K562 (cell line): ENCODE data around the gene HMGA1. TPM values are rescaled to one million over a fixed set of nuclear protein-coding genes. Genes with fewer than 3 reads are reported as not detected.

Source experiments
- BHLHE40 ChIP-seq: IDR thresholded peaks from 2 replicates; pipeline ENCODE4 v1.6.1; 2011; ENCODE audit warnings: low read length, improper control_type of control experiment
- CBX5 ChIP-seq: IDR thresholded peaks from 2 replicates; pipeline ENCODE4 v1.6.1; 2014; ENCODE audit warnings: low read depth, borderline replicate concordance
- CREM ChIP-seq: IDR thresholded peaks from 2 replicates; pipeline ENCODE4 v1.6.1; 2014; ENCODE audit warnings: antibody characterized with exemption, low read depth
- CXXC5 ChIP-seq: fragments of 250-450 bp; sonication (Bioruptor Pico); IDR thresholded peaks from 2 replicates; pipeline ENCODE4 v1.8.0; 2022; ENCODE audit warnings: inconsistent platforms, mild to moderate bottlenecking, moderate library complexity
- FOSL1 ChIP-seq: fragments of 200-800 bp; sonication (Bioruptor generic); conservative IDR thresholded peaks from 2 replicates; pipeline ENCODE4 v1.6.1; 2016; ENCODE audit warnings: missing genetic modification characterization, missing compliant biosample characterization
- FOXK2 ChIP-seq, 2 experiments: fragments of 450-650 bp; IDR thresholded peaks in 1 of 2; conservative IDR thresholded peaks in 1 of 2; 2 replicates each; pipeline ENCODE4 v1.6.1; 2016; ENCODE audit warnings: low read depth in 2 of 2, mild to moderate bottlenecking in 1 of 2
- GATAD2B ChIP-seq: fragments of 450-650 bp; IDR thresholded peaks from 2 replicates; pipeline ENCODE4 v1.6.1; 2017; ENCODE audit warnings: mild to moderate bottlenecking, borderline replicate concordance
- HDAC3 ChIP-seq: fragments of 450-650 bp; IDR thresholded peaks from 2 replicates; pipeline ENCODE4 v1.6.1; 2018; ENCODE audit warnings: borderline replicate concordance, mild to moderate bottlenecking, moderate library complexity; ENCODE audit not compliant: partially characterized antibody
- NFIX ChIP-seq: fragments of 250-450 bp; sonication (Bioruptor Pico); IDR thresholded peaks from 2 replicates; pipeline ENCODE4 v1.4.0; 2020; ENCODE audit warnings: low read depth, mild to moderate bottlenecking, moderate library complexity
- NR2F6 ChIP-seq: fragments of 450-650 bp; formaldehyde crosslinking; IDR thresholded peaks from 2 replicates; pipeline ENCODE4 v1.4.0; 2020; ENCODE audit warnings: mild to moderate bottlenecking
- NR4A1 ChIP-seq, 2 experiments: fragments of 250-450 bp in 1 of 2; fragments of 450-650 bp in 1 of 2; sonication (Bioruptor Pico) in 1 of 2; IDR thresholded peaks; 2 replicates each; pipeline versions ENCODE4 v1.4.0 to v1.6.1; 2016 to 2020; ENCODE audit warnings: mild to moderate bottlenecking in 2 of 2, missing compliant biosample characterization in 1 of 2, missing genetic modification characterization in 1 of 2, moderate library complexity in 1 of 2
- NRF1 ChIP-seq, 2 experiments: fragments of 450-650 bp; IDR thresholded peaks in 1 of 2; conservative IDR thresholded peaks in 1 of 2; 2 replicates each; pipeline ENCODE4 v1.6.1; 2014; ENCODE audit warnings: mild to moderate bottlenecking in 2 of 2
- TCF7 ChIP-seq: sonication (generic); IDR thresholded peaks from 2 replicates; pipeline ENCODE4 v1.6.1; 2016; ENCODE audit warnings: antibody characterized with exemption, borderline replicate concordance
- ZNF384 ChIP-seq: IDR thresholded peaks from 2 replicates; pipeline ENCODE4 v1.6.1; 2012; ENCODE audit warnings: low read depth, low read length, improper control_type of control experiment
- polyA plus RNA-seq, 8 experiments: library from polyadenylated mRNA; depleted of rRNA in 4 of 8; stranded (reverse) in 5 of 8; unstranded in 3 of 8; fragments of >200 nt; fragmentation: Nextera tagmentation in 2 of 8; fragmentation: Illumina TruSeq in 1 of 8; extraction: Ambion mirVana in 2 of 8; extraction: Trizol in 1 of 8; gene quantifications; 2 replicates each; pipeline versions ENCODE4 v1.2.1 to v1.2.3, GENCODE V29; 2011 to 2014; ENCODE audit warnings: inconsistent platforms in 1 of 8, missing spikeins in 1 of 8
- total RNA-seq, 7 experiments: library from RNA; depleted of rRNA in 6 of 7; stranded (reverse); fragments of >200 nt in 6 of 7; fragmentation: Illumina TruSeq in 2 of 7; extraction: Trizol in 2 of 7; gene quantifications; 2 replicates each; pipeline versions ENCODE4 v1.2.1 to v1.2.3, GENCODE V29; 2011 to 2021; ENCODE audit warnings: low replicate concordance in 1 of 7
- TF ChIP-seq, protein P1 (sequence below), 2 experiments: fragments of 250-450 bp in 1 of 2; fragments of 450-650 bp in 1 of 2; sonication (Bioruptor Pico) in 1 of 2; IDR thresholded peaks; 2 replicates each; pipeline versions ENCODE4 v1.6.1 to v1.8.0; 2016 to 2021; ENCODE audit warnings: mild to moderate bottlenecking in 2 of 2, moderate library complexity in 2 of 2, missing compliant biosample characterization in 1 of 2, missing genetic modification characterization in 1 of 2
- TF ChIP-seq, protein P2 (sequence below): fragments of 450-650 bp; IDR thresholded peaks from 2 replicates; pipeline ENCODE4 v1.6.1; 2016
- TF ChIP-seq, protein P3 (sequence below), 2 experiments: fragments of 200-800 bp in 1 of 2; sonication (Bioruptor generic) in 1 of 2; sonication (generic) in 1 of 2; formaldehyde crosslinking in 1 of 2; IDR thresholded peaks in 1 of 2; conservative IDR thresholded peaks in 1 of 2; 2 replicates each; pipeline versions ENCODE4 v1.5.0 to v1.6.1; 2016 to 2020; ENCODE audit warnings: missing compliant biosample characterization in 1 of 2, missing genetic modification characterization in 1 of 2, missing genetic modification reagents in 1 of 2
- TF ChIP-seq, protein P4 (sequence below): sonication (generic); formaldehyde crosslinking; IDR thresholded peaks from 2 replicates; pipeline ENCODE4 v1.8.1; 2023; ENCODE audit warnings: missing genetic modification reagents, mild to moderate bottlenecking, borderline replicate concordance

HMGA1 gene
- total and polyA plus RNA-seq, 9 of the 15 experiments (the other 6 are each of a cell fraction or from before 2014, with no cell fraction given): 27.8 to 1,947 (median 594) TPM

DNA sequence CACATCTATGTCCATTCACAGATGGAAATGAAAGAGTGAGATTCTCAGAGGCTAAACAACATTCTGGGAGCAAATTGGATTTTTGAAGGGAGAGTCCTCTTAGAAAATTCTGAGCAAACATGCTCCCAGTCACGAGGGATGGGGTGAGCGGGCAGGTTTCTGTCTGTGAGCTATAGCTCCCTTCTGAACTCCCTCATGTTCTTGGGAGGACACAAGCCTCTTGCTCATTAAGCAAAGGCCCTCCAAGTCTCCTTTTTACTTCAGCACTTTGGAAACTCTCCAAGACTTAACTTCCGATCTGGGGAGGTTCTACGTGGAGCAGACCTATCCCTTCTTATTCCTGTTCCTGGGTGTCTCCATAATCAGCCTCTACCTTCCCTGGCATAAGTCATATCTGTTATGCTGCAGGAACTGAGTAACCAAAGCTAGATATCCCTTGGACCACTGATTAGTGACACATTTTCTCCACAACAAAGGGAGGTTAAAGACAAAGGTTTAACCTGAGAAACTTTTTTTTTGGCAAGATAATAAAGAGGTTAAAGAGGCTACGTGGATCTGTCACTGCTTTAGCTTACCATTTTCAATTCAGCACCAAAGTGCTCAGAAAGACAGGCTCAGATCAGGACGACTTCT, 45.1 kb downstream of the HMGA1 start (continued):
- peak; percentile 96 for TF ChIP-seq FOSL1 (tag)
- no peak for TF ChIP-seq NR4A1 (CRISPR knock-in tag; IDR thresholded peaks at IDR 0.05)
- peak; percentile 63; the same call in 1 of the 2 replicates for TF ChIP-seq NR4A1 (tag; IDR thresholded peaks at IDR 0.05)
- no peak for TF ChIP-seq CBX5
- peak; percentile 100 for TF ChIP-seq TCF7
- TF ChIP-seq, protein P1, sequence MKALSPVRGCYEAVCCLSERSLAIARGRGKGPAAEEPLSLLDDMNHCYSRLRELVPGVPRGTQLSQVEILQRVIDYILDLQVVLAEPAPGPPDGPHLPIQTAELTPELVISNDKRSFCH (CRISPR knock-in tag; IDR thresholded peaks at IDR 0.05): no peak
- TF ChIP-seq, protein P1 (tag; IDR thresholded peaks at IDR 0.05): peak; percentile 75; the same call in 1 of the 2 replicates
- TF ChIP-seq, protein P2, sequence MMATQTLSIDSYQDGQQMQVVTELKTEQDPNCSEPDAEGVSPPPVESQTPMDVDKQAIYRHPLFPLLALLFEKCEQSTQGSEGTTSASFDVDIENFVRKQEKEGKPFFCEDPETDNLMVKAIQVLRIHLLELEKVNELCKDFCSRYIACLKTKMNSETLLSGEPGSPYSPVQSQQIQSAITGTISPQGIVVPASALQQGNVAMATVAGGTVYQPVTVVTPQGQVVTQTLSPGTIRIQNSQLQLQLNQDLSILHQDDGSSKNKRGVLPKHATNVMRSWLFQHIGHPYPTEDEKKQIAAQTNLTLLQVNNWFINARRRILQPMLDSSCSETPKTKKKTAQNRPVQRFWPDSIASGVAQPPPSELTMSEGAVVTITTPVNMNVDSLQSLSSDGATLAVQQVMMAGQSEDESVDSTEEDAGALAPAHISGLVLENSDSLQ: peak; percentile 36; the same call in 1 of the 2 replicates
- TF ChIP-seq NFIX (CRISPR knock-in tag): no peak
- TF ChIP-seq, protein P3, sequence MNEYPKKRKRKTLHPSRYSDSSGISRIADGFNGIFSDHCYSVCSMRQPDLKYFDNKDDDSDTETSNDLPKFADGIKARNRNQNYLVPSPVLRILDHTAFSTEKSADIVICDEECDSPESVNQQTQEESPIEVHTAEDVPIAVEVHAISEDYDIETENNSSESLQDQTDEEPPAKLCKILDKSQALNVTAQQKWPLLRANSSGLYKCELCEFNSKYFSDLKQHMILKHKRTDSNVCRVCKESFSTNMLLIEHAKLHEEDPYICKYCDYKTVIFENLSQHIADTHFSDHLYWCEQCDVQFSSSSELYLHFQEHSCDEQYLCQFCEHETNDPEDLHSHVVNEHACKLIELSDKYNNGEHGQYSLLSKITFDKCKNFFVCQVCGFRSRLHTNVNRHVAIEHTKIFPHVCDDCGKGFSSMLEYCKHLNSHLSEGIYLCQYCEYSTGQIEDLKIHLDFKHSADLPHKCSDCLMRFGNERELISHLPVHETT (CRISPR knock-in tag; conservative IDR thresholded peaks at IDR 0.05 in 1 of 2, IDR thresholded peaks at IDR 0.05 in 1 of 2): 0 out of 4 replicates have a peak, but pooled peaks of 1 of the 2 experiments have one; percentile 66
- TF ChIP-seq, protein P4, sequence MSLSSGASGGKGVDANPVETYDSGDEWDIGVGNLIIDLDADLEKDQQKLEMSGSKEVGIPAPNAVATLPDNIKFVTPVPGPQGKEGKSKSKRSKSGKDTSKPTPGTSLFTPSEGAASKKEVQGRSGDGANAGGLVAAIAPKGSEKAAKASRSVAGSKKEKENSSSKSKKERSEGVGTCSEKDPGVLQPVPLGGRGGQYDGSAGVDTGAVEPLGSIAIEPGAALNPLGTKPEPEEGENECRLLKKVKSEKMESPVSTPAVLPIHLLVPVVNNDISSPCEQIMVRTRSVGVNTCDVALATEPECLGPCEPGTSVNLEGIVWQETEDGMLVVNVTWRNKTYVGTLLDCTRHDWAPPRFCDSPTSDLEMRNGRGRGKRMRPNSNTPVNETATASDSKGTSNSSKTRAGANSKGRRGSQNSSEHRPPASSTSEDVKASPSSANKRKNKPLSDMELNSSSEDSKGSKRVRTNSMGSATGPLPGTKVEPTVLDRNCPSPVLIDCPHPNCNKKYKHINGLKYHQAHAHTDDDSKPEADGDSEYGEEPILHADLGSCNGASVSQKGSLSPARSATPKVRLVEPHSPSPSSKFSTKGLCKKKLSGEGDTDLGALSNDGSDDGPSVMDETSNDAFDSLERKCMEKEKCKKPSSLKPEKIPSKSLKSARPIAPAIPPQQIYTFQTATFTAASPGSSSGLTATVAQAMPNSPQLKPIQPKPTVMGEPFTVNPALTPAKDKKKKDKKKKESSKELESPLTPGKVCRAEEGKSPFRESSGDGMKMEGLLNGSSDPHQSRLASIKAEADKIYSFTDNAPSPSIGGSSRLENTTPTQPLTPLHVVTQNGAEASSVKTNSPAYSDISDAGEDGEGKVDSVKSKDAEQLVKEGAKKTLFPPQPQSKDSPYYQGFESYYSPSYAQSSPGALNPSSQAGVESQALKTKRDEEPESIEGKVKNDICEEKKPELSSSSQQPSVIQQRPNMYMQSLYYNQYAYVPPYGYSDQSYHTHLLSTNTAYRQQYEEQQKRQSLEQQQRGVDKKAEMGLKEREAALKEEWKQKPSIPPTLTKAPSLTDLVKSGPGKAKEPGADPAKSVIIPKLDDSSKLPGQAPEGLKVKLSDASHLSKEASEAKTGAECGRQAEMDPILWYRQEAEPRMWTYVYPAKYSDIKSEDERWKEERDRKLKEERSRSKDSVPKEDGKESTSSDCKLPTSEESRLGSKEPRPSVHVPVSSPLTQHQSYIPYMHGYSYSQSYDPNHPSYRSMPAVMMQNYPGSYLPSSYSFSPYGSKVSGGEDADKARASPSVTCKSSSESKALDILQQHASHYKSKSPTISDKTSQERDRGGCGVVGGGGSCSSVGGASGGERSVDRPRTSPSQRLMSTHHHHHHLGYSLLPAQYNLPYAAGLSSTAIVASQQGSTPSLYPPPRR: peak; percentile 69; the same call in 1 of the 2 replicates
- peak; percentile 73 for TF ChIP-seq ZNF384
- TF ChIP-seq GATAD2B: peak; percentile 83
- peak; percentile 77 for TF ChIP-seq CREM
- 0 out of 2 replicates have a peak, but pooled peaks have one; percentile 23 for TF ChIP-seq NR2F6 (CRISPR knock-in tag)
- TF ChIP-seq BHLHE40: peak; percentile 53; the same call in 1 of the 2 replicates
- peak; percentile 72 for TF ChIP-seq CXXC5 (CRISPR knock-in tag)
- TF ChIP-seq HDAC3: peak; percentile 88
- peak in 1 of 2 experiments; percentile 57; a peak in 1 of 4 replicates for TF ChIP-seq FOXK2 (conservative IDR thresholded peaks at IDR 0.05 in 1 of 2, IDR thresholded peaks at IDR 0.05 in 1 of 2; ENCODE audit: low read depth in 2 of 2)
- no peak for TF ChIP-seq NRF1 (conservative IDR thresholded peaks at IDR 0.05 in 1 of 2, IDR thresholded peaks at IDR 0.05 in 1 of 2)
